ENCODE measurements around the gene ERFE. TPM values are rescaled to one million over a fixed set of nuclear protein-coding genes. Genes with fewer than 3 reads are reported as not detected.

ERFE gene
- total and polyA plus RNA-seq, 9 of the 15 experiments (the other 6 are each of a cell fraction or from before 2014, with no cell fraction given): 0.55 to 8.2 (median 3.7) TPM

- intact Hi-C loops (cut with micrococcal nuclease): no loop called here
- Histone ChIP-seq H3K27me3 (ENCODE audit: control insufficient read depth in 2 of 2, insufficient read depth in 2 of 2, low read length in 2 of 2) (peaks cover 3 to 27% of the 10 kb centered on the region in 2 experiments; a peak in 4 of 5 replicates), H3K4me3 (no peak overlapping the region), H3K79me2 (ENCODE audit: control insufficient read depth, insufficient read depth, low read length) (no peaks in the 10 kb centered on the region), H3K9me3 (replicated peaks; ENCODE audit: control insufficient read depth, insufficient read depth, low read depth, low read length) (no peaks in the 10 kb centered on the region), H3K4me2 (ENCODE audit: insufficient read depth, low read length) (no peak overlapping the region), H4K20me1 (replicated peaks; ENCODE audit: control insufficient read depth, insufficient read depth, low read length) (no peaks in the 10 kb centered on the region), H3K9me1 (ENCODE audit: control insufficient read depth, insufficient read depth, low read length) (no peaks in the 10 kb centered on the region), H3K9ac (ENCODE audit: insufficient read depth in 1 of 2, low read depth in 2 of 2, low read length in 2 of 2) (peak overlapping the region in 1 of 2 experiments; percentile 52; a peak in 1 of 4 replicates), H3K27ac (ENCODE audit: extremely low read depth, low read depth, low read length) (no peak overlapping the region), H3K36me3 (ENCODE audit: control insufficient read depth, insufficient read depth, low read length) (no peaks in the 10 kb centered on the region), H3K4me1 (replicated peaks in 1 of 2; ENCODE audit: control insufficient read depth in 2 of 2, insufficient read depth in 2 of 2, low read length in 2 of 2) (peaks cover 4 to 36% of the 10 kb centered on the region in 2 experiments; a peak in 4 of 5 replicates), H2AFZ (ENCODE audit: low read depth, low read length) (no peak overlapping the region)
- ATAC-seq: no peak
- 5% methylated on average over 11 of the region's 11 CpGs for WGBS (ENCODE audit: insufficient coverage, low coverage, missing lambda C conversion rate)
- CTCF ChIA-PET (ENCODE audit: low intra/inter-chr PET ratio): no interaction called here
- no TSS peak for BruUV-seq (replicated peaks)
- POLR2A ChIA-PET: no interaction called here
- FAIRE-seq: no peak
- TF ChIP-seq ZNF717 (CRISPR knock-in tag; IDR thresholded peaks at IDR 0.05) (no peak), KAT2B (IDR thresholded peaks at IDR 0.05; ENCODE audit: low read depth, low read length) (no peak), RBM39 (optimal IDR thresholded peaks at IDR 0.05; ENCODE audit: low read depth, low read length) (no peak), FOXJ3 (CRISPR knock-in tag; IDR thresholded peaks at IDR 0.05) (no peak), ZKSCAN8 (CRISPR knock-in tag; IDR thresholded peaks at IDR 0.05) (no peak), ZNF586 (CRISPR knock-in tag; conservative IDR thresholded peaks at IDR 0.05) (no peak), ZSCAN29 (IDR thresholded peaks at IDR 0.05) (no peak), MECOM (CRISPR knock-in tag; IDR thresholded peaks at IDR 0.05) (no peak), L3MBTL2 (IDR thresholded peaks at IDR 0.05) (no peak)
- TF ChIP-seq, protein P1, sequence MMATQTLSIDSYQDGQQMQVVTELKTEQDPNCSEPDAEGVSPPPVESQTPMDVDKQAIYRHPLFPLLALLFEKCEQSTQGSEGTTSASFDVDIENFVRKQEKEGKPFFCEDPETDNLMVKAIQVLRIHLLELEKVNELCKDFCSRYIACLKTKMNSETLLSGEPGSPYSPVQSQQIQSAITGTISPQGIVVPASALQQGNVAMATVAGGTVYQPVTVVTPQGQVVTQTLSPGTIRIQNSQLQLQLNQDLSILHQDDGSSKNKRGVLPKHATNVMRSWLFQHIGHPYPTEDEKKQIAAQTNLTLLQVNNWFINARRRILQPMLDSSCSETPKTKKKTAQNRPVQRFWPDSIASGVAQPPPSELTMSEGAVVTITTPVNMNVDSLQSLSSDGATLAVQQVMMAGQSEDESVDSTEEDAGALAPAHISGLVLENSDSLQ (IDR thresholded peaks at IDR 0.05): no peak
- TF ChIP-seq, protein P2, sequence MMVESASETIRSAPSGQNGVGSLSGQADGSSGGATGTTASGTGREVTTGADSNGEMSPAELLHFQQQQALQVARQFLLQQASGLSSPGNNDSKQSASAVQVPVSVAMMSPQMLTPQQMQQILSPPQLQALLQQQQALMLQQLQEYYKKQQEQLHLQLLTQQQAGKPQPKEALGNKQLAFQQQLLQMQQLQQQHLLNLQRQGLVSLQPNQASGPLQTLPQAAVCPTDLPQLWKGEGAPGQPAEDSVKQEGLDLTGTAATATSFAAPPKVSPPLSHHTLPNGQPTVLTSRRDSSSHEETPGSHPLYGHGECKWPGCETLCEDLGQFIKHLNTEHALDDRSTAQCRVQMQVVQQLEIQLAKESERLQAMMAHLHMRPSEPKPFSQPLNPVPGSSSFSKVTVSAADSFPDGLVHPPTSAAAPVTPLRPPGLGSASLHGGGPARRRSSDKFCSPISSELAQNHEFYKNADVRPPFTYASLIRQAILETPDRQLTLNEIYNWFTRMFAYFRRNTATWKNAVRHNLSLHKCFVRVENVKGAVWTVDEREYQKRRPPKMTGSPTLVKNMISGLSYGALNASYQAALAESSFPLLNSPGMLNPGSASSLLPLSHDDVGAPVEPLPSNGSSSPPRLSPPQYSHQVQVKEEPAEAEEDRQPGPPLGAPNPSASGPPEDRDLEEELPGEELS (CRISPR knock-in tag; IDR thresholded peaks at IDR 0.05; ENCODE audit: borderline replicate concordance): no peak
- TF ChIP-seq, protein P3, sequence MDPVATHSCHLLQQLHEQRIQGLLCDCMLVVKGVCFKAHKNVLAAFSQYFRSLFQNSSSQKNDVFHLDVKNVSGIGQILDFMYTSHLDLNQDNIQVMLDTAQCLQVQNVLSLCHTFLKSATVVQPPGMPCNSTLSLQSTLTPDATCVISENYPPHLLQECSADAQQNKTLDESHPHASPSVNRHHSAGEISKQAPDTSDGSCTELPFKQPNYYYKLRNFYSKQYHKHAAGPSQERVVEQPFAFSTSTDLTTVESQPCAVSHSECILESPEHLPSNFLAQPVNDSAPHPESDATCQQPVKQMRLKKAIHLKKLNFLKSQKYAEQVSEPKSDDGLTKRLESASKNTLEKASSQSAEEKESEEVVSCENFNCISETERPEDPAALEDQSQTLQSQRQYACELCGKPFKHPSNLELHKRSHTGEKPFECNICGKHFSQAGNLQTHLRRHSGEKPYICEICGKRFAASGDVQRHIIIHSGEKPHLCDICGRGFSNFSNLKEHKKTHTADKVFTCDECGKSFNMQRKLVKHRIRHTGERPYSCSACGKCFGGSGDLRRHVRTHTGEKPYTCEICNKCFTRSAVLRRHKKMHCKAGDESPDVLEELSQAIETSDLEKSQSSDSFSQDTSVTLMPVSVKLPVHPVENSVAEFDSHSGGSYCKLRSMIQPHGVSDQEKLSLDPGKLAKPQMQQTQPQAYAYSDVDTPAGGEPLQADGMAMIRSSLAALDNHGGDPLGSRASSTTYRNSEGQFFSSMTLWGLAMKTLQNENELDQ (CRISPR knock-in tag; IDR thresholded peaks at IDR 0.05; ENCODE audit: borderline replicate concordance): no peak
- in situ Hi-C loops (cut with MboI): no loop called here
- DNase-seq (ENCODE audit: extremely low read depth in 1 of 4, low spot score in 3 of 4): no peak
Observed at GRCh38 chr2:238117199-238118154, 41.3 kb upstream of the ERFE start.

Measured in K562 (cell line).